GM10248 (cell line): Measurements from ENCODE around the gene RBBP8.

ENCODE experiments used
- CTCF ChIA-PET: fragments of 300-600 bp; sonication (Branson Sonifier 250); formaldehyde crosslinking; extraction: SDS; loops from one replicate; lab custom pipeline; 2021; ENCODE audit warnings: antibody characterized with exemption; lab: Yijun Ruan, JAX
- POLR2A ChIA-PET: fragments of 350-650 bp; sonication (Branson Sonifier 250); formaldehyde crosslinking; extraction: SDS; loops from one replicate; lab custom pipeline; 2020; ENCODE audit warnings: antibody characterized with exemption; lab: Yijun Ruan, JAX
- DNase-seq: peaks from one replicate; pipeline ENCODE4 v3.0.0; 2012; ENCODE audit errors: extremely low spot score
- TF ChIP-seq, protein P1 (sequence below): IDR thresholded peaks from 2 replicates; pipeline ENCODE4 v1.5.1; 2012; ENCODE audit warnings: mild to moderate bottlenecking, low read depth; ENCODE audit errors: extremely low read depth, missing control alignments, control extremely low read depth

Gene RBBP8

DNA sequence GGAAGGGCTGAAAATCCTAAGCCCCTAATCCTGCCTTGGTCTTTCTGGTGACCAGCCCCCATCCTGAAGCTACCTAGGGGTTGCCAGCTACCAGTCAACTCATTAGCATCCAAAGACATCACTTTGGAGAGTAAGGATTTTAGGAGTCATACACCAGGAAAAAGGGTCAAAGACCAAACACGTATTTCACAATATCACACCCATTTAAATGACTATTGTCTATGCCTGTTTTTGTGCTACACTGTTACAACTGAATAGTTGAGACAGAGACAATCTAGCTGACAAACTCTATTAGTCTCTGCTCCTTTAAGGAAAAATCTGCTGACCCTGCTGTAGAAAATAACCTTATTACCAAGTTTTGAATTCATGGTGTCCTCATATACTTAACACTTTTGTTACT, 21.0 kb upstream of the RBBP8 start:
- CTCF ChIA-PET: interaction anchor here (1.0 kb wide), 1 partner anchor 19 kb away, joined by 4 read pairs; no protein-coding TSS in a partner anchor

DNA sequence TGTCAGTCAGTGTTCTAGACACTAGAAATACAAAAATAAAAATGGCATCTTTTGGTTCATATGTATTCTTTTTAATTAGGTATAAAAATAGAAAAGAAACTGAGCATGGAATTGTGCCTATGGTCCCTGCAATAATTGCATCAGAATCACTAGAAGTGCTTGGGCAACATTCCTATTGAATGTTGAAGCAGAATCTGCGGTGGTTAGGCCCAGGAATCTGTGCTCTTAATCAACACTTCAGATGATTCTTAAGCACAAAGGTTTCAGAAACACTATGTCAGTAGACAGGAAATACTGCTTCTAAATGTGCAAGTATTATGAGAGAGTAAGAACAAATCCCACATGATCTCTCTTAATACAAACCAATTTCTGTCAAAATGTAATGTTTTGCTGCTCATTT, 20.3 kb upstream of the RBBP8 start:
- TF ChIP-seq, protein P1, sequence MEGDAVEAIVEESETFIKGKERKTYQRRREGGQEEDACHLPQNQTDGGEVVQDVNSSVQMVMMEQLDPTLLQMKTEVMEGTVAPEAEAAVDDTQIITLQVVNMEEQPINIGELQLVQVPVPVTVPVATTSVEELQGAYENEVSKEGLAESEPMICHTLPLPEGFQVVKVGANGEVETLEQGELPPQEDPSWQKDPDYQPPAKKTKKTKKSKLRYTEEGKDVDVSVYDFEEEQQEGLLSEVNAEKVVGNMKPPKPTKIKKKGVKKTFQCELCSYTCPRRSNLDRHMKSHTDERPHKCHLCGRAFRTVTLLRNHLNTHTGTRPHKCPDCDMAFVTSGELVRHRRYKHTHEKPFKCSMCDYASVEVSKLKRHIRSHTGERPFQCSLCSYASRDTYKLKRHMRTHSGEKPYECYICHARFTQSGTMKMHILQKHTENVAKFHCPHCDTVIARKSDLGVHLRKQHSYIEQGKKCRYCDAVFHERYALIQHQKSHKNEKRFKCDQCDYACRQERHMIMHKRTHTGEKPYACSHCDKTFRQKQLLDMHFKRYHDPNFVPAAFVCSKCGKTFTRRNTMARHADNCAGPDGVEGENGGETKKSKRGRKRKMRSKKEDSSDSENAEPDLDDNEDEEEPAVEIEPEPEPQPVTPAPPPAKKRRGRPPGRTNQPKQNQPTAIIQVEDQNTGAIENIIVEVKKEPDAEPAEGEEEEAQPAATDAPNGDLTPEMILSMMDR: no peak
- POLR2A ChIA-PET: no interaction called here
- CTCF ChIA-PET: interaction anchor here (1.0 to 1.5 kb wide), 2 partner anchors 17 to 18 kb away, joined by 4 read pairs; no protein-coding TSS in a partner anchor
- DNase-seq: no peak

More for the DNA sequence above, 21.0 kb upstream of the RBBP8 start:
- no peak for DNase-seq
- POLR2A ChIA-PET: no interaction called here
- TF ChIP-seq, protein P1: no peak

GRCh38 chr18:22913861-22914260, 19.3 kb upstream of the RBBP8 start:
- POLR2A ChIA-PET: no interaction called here
- TF ChIP-seq, protein P1: no peak
- CTCF ChIA-PET: interaction anchor here (1.0 to 1.5 kb wide), 2 partner anchors 16 to 32 kb away, joined by 3 to 4 read pairs; no protein-coding TSS in a partner anchor
- DNase-seq: no peak

- CTCF ChIA-PET: interaction anchor here (1.0 to 3.0 kb wide), 3 partner anchors 10 to 32 kb away, joined by 3 to 14 read pairs (median 6); no protein-coding TSS in a partner anchor
- DNase-seq: no peak
- TF ChIP-seq, protein P1: no peak
- POLR2A ChIA-PET: no interaction called here
Observed at GRCh38 chr18:22914633-22915032, 18.5 kb upstream of the RBBP8 start.

DNA sequence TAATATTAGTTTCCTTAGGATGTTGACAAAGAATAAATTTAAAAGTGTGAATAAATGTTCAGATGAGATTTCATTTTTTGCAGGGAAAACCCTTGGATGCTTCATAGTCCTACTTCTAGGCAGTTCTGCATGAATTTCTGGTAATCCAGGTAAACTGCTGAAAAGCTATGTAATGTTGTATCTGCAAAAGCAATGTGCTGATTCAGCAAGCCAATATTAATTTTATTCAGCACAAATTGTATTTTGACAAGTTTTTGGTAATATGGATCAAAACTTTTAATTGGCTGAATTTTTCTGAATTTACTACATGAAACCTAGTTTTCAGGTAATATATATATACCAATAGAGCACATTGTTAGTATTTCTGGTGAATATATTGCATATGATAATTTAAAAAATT, 17.8 kb upstream of the RBBP8 start:
- TF ChIP-seq, protein P1: no peak
- ChIA-PET CTCF (interaction anchor here (1.0 to 3.0 kb wide), 5 partner anchors 9 to 496 kb away, joined by 3 to 14 read pairs (median 3); no protein-coding TSS in a partner anchor), POLR2A (no interaction called here)
- no peak for DNase-seq

DNA sequence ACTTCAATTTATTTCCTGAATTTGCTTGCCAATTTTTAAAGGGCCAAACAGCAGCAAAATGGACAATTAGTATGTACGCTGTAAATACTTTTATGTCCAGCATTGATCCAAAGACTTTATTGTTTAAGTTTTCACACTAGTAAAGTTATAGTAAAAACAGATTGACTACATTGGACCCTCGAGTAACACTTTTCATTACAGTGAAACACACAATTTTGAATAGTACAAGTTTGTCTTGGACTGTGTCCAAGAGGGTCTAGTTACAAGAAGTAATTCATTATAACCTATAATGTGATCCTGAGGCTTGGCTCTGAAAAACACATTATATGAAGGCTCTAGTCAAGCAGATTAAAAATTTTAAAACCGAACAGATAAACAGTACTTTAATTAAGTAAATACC, 11.4 kb upstream of the RBBP8 start:
- no peak for DNase-seq
- POLR2A ChIA-PET: no interaction called here
- TF ChIP-seq, protein P1: no peak
- CTCF ChIA-PET: no interaction called here
